IMR-90 (cell line): ENCODE measurements around the gene SYNM. TPM values are rescaled to one million over a fixed set of nuclear protein-coding genes. Genes with fewer than 3 reads are reported as not detected.

Experiments used
- ATAC-seq: fragments of 200-7000 bp; cut with Tn5 transposase; 2 replicates; pipeline ENCODE4 v1.9.1; 2020; ENCODE audit warnings: low read depth, mild to moderate bottlenecking, moderate library complexity
- BruUV-seq: library from RNA; stranded (reverse); fragments of 400-500 nt; replicated peaks from 2 replicates; lab custom pipeline; 2021; lab: Mats Ljungman, UMichigan
- CTCF ChIA-PET: fragments of 300-600 bp; formaldehyde crosslinking; extraction: SDS; loops from one replicate; lab custom pipeline; 2021; ENCODE audit warnings: antibody characterized with exemption; lab: Yijun Ruan, JAX
- POLR2A ChIA-PET: fragments of 300-600 bp; sonication (Branson Sonifier 250); formaldehyde crosslinking; loops from one replicate; lab custom pipeline; 2022; ENCODE audit warnings: antibody characterized with exemption; ENCODE audit not compliant: unreplicated experiment; lab: Charles Lee
- DNase-seq: peaks from one replicate; pipeline ENCODE4 v3.0.0; 2013
- H2AFZ ChIP-seq: replicated peaks from 2 replicates; pipeline ENCODE3; 2013; ENCODE audit warnings: low read length, mild to moderate bottlenecking; ENCODE audit not compliant: poor library complexity
- H2AK5ac ChIP-seq: 2 replicates; pipeline ENCODE4 v1.6.1; 2013; ENCODE audit warnings: low read depth, low read length, inconsistent platforms
- H2AK9ac ChIP-seq: replicated peaks from 2 replicates; pipeline ENCODE3; 2013; ENCODE audit warnings: mild to moderate bottlenecking, low read depth, low read length, moderate library complexity; ENCODE audit not compliant: poor library complexity
- H2BK120ac ChIP-seq: 2 replicates; pipeline ENCODE4 v1.6.1; 2013; ENCODE audit warnings: low read depth, low read length, inconsistent platforms
- H2BK15ac ChIP-seq: 3 replicates; pipeline ENCODE4 v1.6.1; 2013; ENCODE audit warnings: low read depth, low read length, inconsistent platforms
- H2BK20ac ChIP-seq: 2 replicates; pipeline ENCODE4 v1.6.1; 2013; ENCODE audit warnings: low read depth, mild to moderate bottlenecking, inconsistent platforms, low read length, moderate library complexity
- H2BK5ac ChIP-seq: 2 replicates; pipeline ENCODE4 v1.6.1; 2013; ENCODE audit warnings: mild to moderate bottlenecking, low read depth, low read length, inconsistent platforms; ENCODE audit not compliant: poor library complexity, severe bottlenecking
- H3K14ac ChIP-seq: replicated peaks from 2 replicates; pipeline ENCODE4 v1.6.1; 2013; ENCODE audit warnings: low read depth, low read length, inconsistent platforms
- H3K18ac ChIP-seq: 2 replicates; pipeline ENCODE4 v1.6.1; 2013; ENCODE audit warnings: low read depth, low read length, control low read depth
- H3K23ac ChIP-seq: 2 replicates; pipeline ENCODE4 v1.6.1; 2013; ENCODE audit warnings: low read depth, low read length, inconsistent platforms
- H3K27ac ChIP-seq: 2 replicates; pipeline ENCODE4 v1.5.1; 2013; ENCODE audit warnings: mild to moderate bottlenecking, control low read depth, low read length; ENCODE audit not compliant: insufficient read depth
- H3K27me3 ChIP-seq: 2 replicates; pipeline ENCODE4 v1.6.1; 2013; ENCODE audit warnings: low read length; ENCODE audit not compliant: control insufficient read depth, insufficient read depth
- H3K36me3 ChIP-seq: 2 replicates; pipeline ENCODE4 v1.6.1; 2013; ENCODE audit warnings: low read length, mixed read lengths; ENCODE audit not compliant: control insufficient read depth, insufficient read depth
- H3K4ac ChIP-seq: 2 replicates; pipeline ENCODE4 v1.6.1; 2013; ENCODE audit warnings: low read depth, low read length, inconsistent platforms
- H3K4me1 ChIP-seq: 2 replicates; pipeline ENCODE4 v1.6.1; 2013; ENCODE audit warnings: low read length, mixed read lengths; ENCODE audit not compliant: control insufficient read depth, insufficient read depth
- H3K4me2 ChIP-seq: 2 replicates; pipeline ENCODE4 v1.6.1; 2013; ENCODE audit warnings: low read depth, mild to moderate bottlenecking, control low read depth, low read length, moderate library complexity
- H3K4me3 ChIP-seq: 2 replicates; pipeline ENCODE4 v1.5.1; 2013; ENCODE audit warnings: low read depth, mild to moderate bottlenecking, control low read depth, low read length, moderate library complexity; ENCODE audit not compliant: insufficient read depth
- H3K56ac ChIP-seq: 2 replicates; pipeline ENCODE4 v1.6.1; 2013; ENCODE audit warnings: low read length, inconsistent platforms; ENCODE audit not compliant: insufficient read depth; ENCODE audit errors: extremely low read depth
- H3K79me1 ChIP-seq, 2 experiments: 2 replicates each; pipeline ENCODE4 v1.6.1; 2013; ENCODE audit warnings: low read length in 2 of 2, inconsistent platforms in 1 of 2, low read depth in 1 of 2
- H3K9ac ChIP-seq: 2 replicates; pipeline ENCODE4 v1.6.1; 2013; ENCODE audit warnings: low read depth, low read length, control low read depth
- H3K9me1 ChIP-seq: 2 replicates; pipeline ENCODE4 v1.6.1; 2013; ENCODE audit warnings: low read length, inconsistent platforms; ENCODE audit not compliant: insufficient read depth
- H3K9me3 ChIP-seq: 2 replicates; pipeline ENCODE4 v1.6.1; 2013; ENCODE audit warnings: low read length; ENCODE audit not compliant: control insufficient read depth, insufficient read depth
- H4K20me1 ChIP-seq: 2 replicates; pipeline ENCODE4 v1.6.1; 2013; ENCODE audit warnings: low read length, inconsistent platforms; ENCODE audit not compliant: insufficient read depth
- H4K5ac ChIP-seq: 2 replicates; pipeline ENCODE4 v1.6.1; 2013; ENCODE audit warnings: mild to moderate bottlenecking, low read depth, low read length, control low read depth
- H4K8ac ChIP-seq, 2 experiments: 2 replicates each; pipeline ENCODE4 v1.6.1; 2013; ENCODE audit warnings: low read depth in 2 of 2, low read length in 2 of 2, control low read depth in 1 of 2, inconsistent platforms in 1 of 2
- H4K91ac ChIP-seq: 2 replicates; pipeline ENCODE4 v1.6.1; 2013; ENCODE audit warnings: low read depth, low read length, inconsistent platforms; ENCODE audit not compliant: insufficient read depth
- BHLHE40 ChIP-seq: fragments of 150-350 bp; IDR thresholded peaks from 2 replicates; pipeline ENCODE4 v1.6.1; 2016; ENCODE audit warnings: mild to moderate bottlenecking, low read depth, low read length
- CHD1 ChIP-seq: IDR thresholded peaks from 2 replicates; pipeline ENCODE4 v1.6.1; 2012; ENCODE audit warnings: low read depth, low read length, improper control_type of control experiment
- CTCF ChIP-seq: conservative IDR thresholded peaks from 2 replicates; pipeline ENCODE4 v1.5.1; 2012; ENCODE audit warnings: mild to moderate bottlenecking, low read depth, low read length, improper control_type of control experiment
- ELK1 ChIP-seq: fragments of 150-350 bp; IDR thresholded peaks from 2 replicates; pipeline ENCODE4 v1.6.1; 2016; ENCODE audit warnings: low read depth, mild to moderate bottlenecking, low read length, moderate library complexity, borderline replicate concordance
- FOS ChIP-seq: fragments of 150-350 bp; IDR thresholded peaks from 2 replicates; pipeline ENCODE4 v1.6.1; 2016; ENCODE audit warnings: low read depth, low read length
- MAFK ChIP-seq: IDR thresholded peaks from 2 replicates; pipeline ENCODE4 v1.6.1; 2012; ENCODE audit warnings: low read depth, low read length, improper control_type of control experiment
- MAZ ChIP-seq: IDR thresholded peaks from 2 replicates; pipeline ENCODE4 v1.6.1; 2012; ENCODE audit warnings: low read depth, mild to moderate bottlenecking, low read length, improper control_type of control experiment, moderate library complexity, borderline replicate concordance
- MXI1 ChIP-seq: IDR thresholded peaks from 2 replicates; pipeline ENCODE4 v1.6.1; 2012; ENCODE audit warnings: low read depth, mild to moderate bottlenecking, low read length, moderate library complexity, borderline replicate concordance
- NFE2L2 ChIP-seq: fragments of 150-350 bp; IDR thresholded peaks from 2 replicates; pipeline ENCODE4 v1.6.1; 2016; ENCODE audit warnings: low read depth, mild to moderate bottlenecking, low read length
- POLR2A ChIP-seq: IDR thresholded peaks from 2 replicates; pipeline ENCODE4 v1.6.1; 2012; ENCODE audit warnings: mild to moderate bottlenecking, low read depth, low read length
- RAD21 ChIP-seq: IDR thresholded peaks from 2 replicates; pipeline ENCODE4 v1.6.1; 2012; ENCODE audit warnings: low read length, improper control_type of control experiment
- RCOR1 ChIP-seq: IDR thresholded peaks from 2 replicates; pipeline ENCODE4 v1.6.1; 2012; ENCODE audit warnings: mild to moderate bottlenecking, low read length, improper control_type of control experiment; ENCODE audit not compliant: insufficient replicate concordance
- RFX5 ChIP-seq: IDR thresholded peaks from 2 replicates; pipeline ENCODE4 v1.8.0; 2012; ENCODE audit warnings: low read depth, mild to moderate bottlenecking, low read length, moderate library complexity
- USF2 ChIP-seq: fragments of 150-350 bp; IDR thresholded peaks from 2 replicates; pipeline ENCODE4 v1.6.1; 2017; ENCODE audit warnings: mild to moderate bottlenecking, antibody characterized with exemption, low read length, low read depth
- WGBS, 2 experiments: methylation state at CpG; one replicate each; pipeline versions ENCODE4 v1.1.5 to v1.1.7; 2013; ENCODE audit warnings: missing lambda C conversion rate in 2 of 2; ENCODE audit not compliant: insufficient read length in 1 of 2; ENCODE audit errors: extremely low coverage in 2 of 2; 5-methylcytosine and 5-hydroxymethylcytosine counted together
- dilution Hi-C: fragments of 300-500 bp; cut with HindIII; formaldehyde crosslinking; loops from one replicate; pipeline ENCODE4 v1.14.3; 2018; ENCODE audit warnings: low sequenced_read_pairs; ENCODE audit not compliant: unreplicated experiment
- in situ Hi-C: fragments of 300-500 bp; cut with MboI; formaldehyde crosslinking; loops from 3 replicates; pipeline ENCODE4 v1.14.3; 2019; ENCODE audit warnings: low sequenced_read_pairs, inconsistent platforms, mixed read lengths
- intact Hi-C: fragments of 100-400 bp; cut with micrococcal nuclease; formaldehyde crosslinking; loops from 2 replicates; pipeline ENCODE4 v1.10.0; 2022
- polyA plus RNA-seq, 3 experiments: library from polyadenylated mRNA; depleted of rRNA; stranded (reverse); fragments of >200 nt; gene quantifications; 2 replicates each; pipeline ENCODE4 v1.2.3, GENCODE V29; 2012; ENCODE audit warnings: low replicate concordance in 1 of 3
- total RNA-seq: library from RNA; depleted of rRNA; stranded (reverse); fragments of >200 nt; gene quantifications from 2 replicates; pipeline ENCODE4 v1.2.3, GENCODE V29; 2012

SYNM gene
- total and polyA plus RNA-seq, 2 of the 4 experiments (the other 2 are of a cell fraction), result 2.1 to 3.4 TPM

- WGBS, 2 experiments, result 75% methylated on average over 2 of the region's 5 CpGs; no CpG with 5 or more reads in 1 of the 2 experiments
- in situ Hi-C loops, result loop anchor here (10.0 kb wide), 2 partner anchors 420 to 630 kb away; no protein-coding TSS in a partner anchor
Measured at GRCh38 chr15:99074446-99074845, 30.4 kb upstream of the SYNM start.

More at GRCh38 chr15:99074446-99074845, 30.4 kb upstream of the SYNM start:
- no peak overlapping the region for H2AK5ac ChIP-seq
- H3K4me3 ChIP-seq, result no peak overlapping the region
- H4K91ac ChIP-seq, result no peak overlapping the region
- H2BK20ac ChIP-seq, result no peak overlapping the region
- no peaks in the 10 kb centered on the region for H4K20me1 ChIP-seq
- H3K9ac ChIP-seq, result no peak overlapping the region
- DNase-seq (no peak), ATAC-seq (no peak)
- H4K5ac ChIP-seq, result no peak overlapping the region
- H3K36me3 ChIP-seq, result no peaks in the 10 kb centered on the region
- H3K9me1 ChIP-seq, result no peaks in the 10 kb centered on the region
- dilution Hi-C loops (loop anchor here (25.0 kb wide), 1 partner anchor 137 kb away; no protein-coding TSS in a partner anchor), intact Hi-C loops (no loop called here)
- H3K27ac ChIP-seq, result no peak overlapping the region
- TF ChIP-seq MAFK (no peak), NFE2L2 (no peak), MAZ (no peak), RCOR1 (no peak), RAD21 (no peak), RFX5 (no peak), BHLHE40 (no peak), CHD1 (no peak), CTCF (no peak), FOS (no peak), USF2 (no peak), POLR2A (no peak), ELK1 (no peak), MXI1 (no peak)
- H3K18ac ChIP-seq, result no peak overlapping the region
- ChIA-PET CTCF (no interaction called here), POLR2A (no interaction called here)
- no peak overlapping the region for H3K4ac ChIP-seq
- BruUV-seq, result no TSS peak
- no peak overlapping the region for H3K56ac ChIP-seq
- H2AFZ ChIP-seq, result no peak overlapping the region
- no peak overlapping the region for H3K23ac ChIP-seq
- no peaks in the 10 kb centered on the region for H3K4me1 ChIP-seq
- no peak overlapping the region for H2BK15ac ChIP-seq
- H3K27me3 ChIP-seq, result no peaks in the 10 kb centered on the region
- no peaks in the 10 kb centered on the region for H3K79me1 ChIP-seq
- no peak overlapping the region for H2BK120ac ChIP-seq
- H3K4me2 ChIP-seq, result no peak overlapping the region
- H2AK9ac ChIP-seq, result no peak overlapping the region
- H3K9me3 ChIP-seq, result no peaks in the 10 kb centered on the region
- no peak overlapping the region for H3K14ac ChIP-seq
- H4K8ac ChIP-seq, result no peak overlapping the region
- no peak overlapping the region for H2BK5ac ChIP-seq
